ENCODE results near the gene CHST5. TPM values are rescaled to one million over a fixed set of nuclear protein-coding genes. Genes with fewer than 3 reads are reported as not detected.
"Not testable (repeated sequence)": the region's sequence is repeated elsewhere in the genome, so short reads cannot be mapped to it uniquely, and the experiment has no call there.

The CHST5 gene
- total RNA-seq, 2 experiments from 2014 or later = 0.06 TPM; not detected in 1

DNA sequence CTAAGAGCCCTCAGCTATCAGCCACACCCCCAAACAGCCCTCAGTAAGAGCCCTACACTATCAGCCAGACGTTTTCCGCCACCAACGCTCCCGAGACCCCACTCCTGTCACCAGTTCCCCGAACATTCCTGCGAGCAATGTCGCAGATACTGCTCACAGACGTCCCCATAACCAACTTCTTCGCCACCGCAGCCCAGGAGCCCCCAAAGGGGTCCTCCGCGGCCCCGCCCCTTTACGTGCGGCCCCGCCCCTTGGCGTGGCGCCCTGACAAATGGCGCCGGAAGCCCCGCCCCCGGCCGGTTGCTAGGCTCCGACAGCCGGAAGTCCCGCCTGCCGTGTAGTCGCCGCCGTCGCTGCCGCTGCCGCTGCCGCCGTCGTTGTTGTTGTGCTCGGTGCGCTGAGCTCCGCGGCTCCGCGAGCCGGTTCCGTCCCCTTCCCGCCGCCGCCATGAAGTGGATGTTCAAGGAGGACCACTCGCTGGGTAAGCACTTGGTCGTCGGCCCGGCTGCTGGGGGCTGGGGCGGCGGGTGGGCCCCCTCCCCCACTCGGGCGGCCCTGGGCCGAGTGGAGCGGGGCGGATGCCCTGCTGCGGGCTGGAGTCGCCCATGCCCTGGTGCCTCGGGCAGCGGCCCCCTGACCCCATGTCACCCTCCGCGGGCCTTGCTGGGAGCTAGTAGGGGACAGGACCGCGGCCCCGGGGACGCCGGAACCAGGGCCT, 30.3 kb upstream of the CHST5 start, which contains the start of gene GABARAPL2:
Gene GABARAPL2 (plus strand): TSS at position 340 of the 718 bp plus-strand sequence. CDS start 108 bp downstream, at position 448.
- ChIA-PET CTCF (interaction anchor here (1.0 to 2.9 kb wide), 6 partner anchors 10 to 49 kb away, joined by 3 to 11 read pairs (median 3); partner anchors contain the start of gene TMEM231), POLR2A (interaction anchor here (0.6 kb wide), 1 partner anchor 48 kb away, joined by 3 read pairs; no protein-coding TSS in a partner anchor)
- Mint-ChIP-seq H3K27ac (peak within 1 kb of the TSS; percentile 92), H3K4me1 (peaks cover 39% of the 10 kb centered on the region), H3K4me3 (peak within 1 kb of the TSS; percentile 91), H3K36me3 (ENCODE audit: low read depth) (peaks cover 10% of the 10 kb centered on the region), H3K9me3 (no peaks in the 10 kb centered on the region), H3K27me3 (peaks cover 13% of the 10 kb centered on the region)
- peak; percentile 89 for DNase-seq

DNA sequence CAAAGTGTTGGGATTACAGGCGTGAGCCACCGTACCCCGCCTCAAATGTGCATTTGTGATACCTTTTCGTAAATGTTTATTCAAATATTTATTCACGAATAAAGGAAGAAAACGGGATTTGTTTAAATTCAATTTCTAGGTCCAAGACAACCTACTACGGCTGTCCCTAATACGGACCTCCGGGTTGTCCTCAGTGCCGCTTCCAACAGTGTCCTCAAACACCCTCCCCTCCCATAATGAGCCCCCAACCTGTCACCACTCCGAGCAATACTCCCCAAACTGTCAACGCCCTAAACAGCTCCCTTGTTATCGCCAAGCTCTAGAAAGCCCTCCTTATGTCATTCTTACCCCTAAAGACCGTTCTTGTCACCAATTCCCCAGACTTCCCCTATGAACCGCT, 29.7 kb upstream of the CHST5 start:
- Mint-ChIP-seq H3K4me1 (peaks cover 38% of the 10 kb centered on the region), H3K4me3 (peak overlapping the region; percentile 91), H3K27ac (peak overlapping the region; percentile 92), H3K27me3 (peaks cover 13% of the 10 kb centered on the region), H3K9me3 (no peaks in the 10 kb centered on the region), H3K36me3 (ENCODE audit: low read depth) (peaks cover 9% of the 10 kb centered on the region)
- ChIA-PET POLR2A (interaction anchor here (0.6 to 0.8 kb wide), 2 partner anchors 49 to 57 kb away, joined by 3 to 5 read pairs; partner anchors contain the start of gene ADAT1), CTCF (interaction anchor here (0.8 to 2.9 kb wide), 8 partner anchors 9 to 82 kb away, joined by 3 to 11 read pairs (median 3); partner anchors contain the start of genes KARS1, TERF2IP and TMEM231)
- DNase-seq = no peak

DNA sequence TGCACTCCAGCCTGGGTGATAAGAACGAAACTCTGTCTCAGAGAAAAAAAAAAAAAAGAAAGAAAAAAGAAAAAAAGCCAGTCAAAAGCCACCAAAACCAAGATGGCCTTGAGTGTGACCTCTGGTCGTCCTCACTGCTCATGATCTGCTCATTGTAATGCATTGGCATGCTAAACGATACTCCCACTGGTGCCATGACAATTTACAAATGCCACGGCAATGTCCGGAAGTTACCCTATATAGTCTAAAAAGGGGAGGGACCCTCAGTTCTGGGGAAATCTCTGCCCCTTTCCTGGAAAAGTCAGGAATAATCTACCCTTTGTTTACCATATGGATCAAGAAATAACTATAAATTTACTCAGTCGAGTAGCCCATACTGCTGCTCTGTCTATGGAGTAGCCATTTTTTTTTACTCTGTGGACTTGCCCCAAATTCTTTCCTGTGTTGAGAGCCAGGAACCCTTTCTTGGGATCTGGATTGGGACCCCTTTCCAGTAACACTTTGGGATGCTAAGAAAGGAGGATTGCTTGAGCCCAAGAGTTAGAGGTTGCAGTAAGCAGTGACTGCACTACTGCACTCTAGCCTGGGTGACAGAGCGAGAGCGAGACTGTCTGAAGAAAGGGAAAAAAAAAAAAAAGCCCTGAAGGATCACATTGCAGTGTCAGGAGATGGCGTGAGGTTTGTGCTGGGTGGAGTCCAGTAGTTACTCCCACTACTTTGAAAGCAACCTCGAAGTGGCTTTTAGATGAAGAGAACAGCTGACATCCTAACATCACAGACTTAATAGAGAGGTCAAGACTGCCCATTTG, 23.9 kb upstream of the CHST5 start:
- ChIA-PET POLR2A (interaction anchor here (0.6 kb wide), 1 partner anchor 69 kb away, joined by 3 read pairs; no protein-coding TSS in a partner anchor), CTCF (interaction anchor here (0.9 to 1.5 kb wide), 3 partner anchors 9 to 126 kb away, joined by 3 to 4 read pairs (median 3); no protein-coding TSS in a partner anchor)
- Mint-ChIP-seq H3K4me1 (peaks cover 11% of the 10 kb centered on the region), H3K27me3 (peaks cover 18% of the 10 kb centered on the region), H3K4me3 (no peak overlapping the region), H3K9me3 (no peaks in the 10 kb centered on the region), H3K27ac (no peak overlapping the region), H3K36me3 (ENCODE audit: low read depth) (no peaks in the 10 kb centered on the region)
- DNase-seq = no peak

DNA sequence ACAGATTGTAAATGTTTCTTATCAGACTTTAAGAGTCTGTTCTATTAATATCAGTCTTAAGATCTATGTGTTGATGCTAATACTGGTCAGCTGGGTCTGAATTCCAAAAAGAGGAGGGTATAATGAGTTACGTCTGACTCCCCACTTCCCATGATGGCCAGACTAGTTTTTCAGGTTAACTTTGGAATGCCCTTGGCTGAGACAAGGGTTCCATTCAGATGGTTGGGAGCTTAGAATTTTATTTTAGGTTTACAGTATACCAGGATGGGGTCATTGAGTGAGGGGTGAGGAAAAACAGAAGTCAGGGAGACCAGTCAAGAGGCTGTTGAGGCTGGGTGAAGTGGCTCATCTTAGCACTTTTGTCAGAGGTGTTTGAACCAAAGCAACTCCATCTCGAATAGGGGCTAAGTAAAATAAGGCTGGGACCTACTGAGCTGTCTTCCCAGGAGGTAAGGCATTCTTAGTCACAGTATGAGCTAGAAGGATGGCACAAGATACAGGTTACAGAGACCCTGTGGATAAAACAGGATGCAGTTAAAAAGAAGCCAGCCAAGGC, 23.0 kb upstream of the CHST5 start:
- no peaks in the 10 kb centered on the region for H3K9me3 Mint-ChIP-seq
- no peak for DNase-seq
- H3K27ac Mint-ChIP-seq = no peak overlapping the region
- peaks cover 12% of the 10 kb centered on the region for H3K4me1 Mint-ChIP-seq
- no peaks in the 10 kb centered on the region for H3K36me3 Mint-ChIP-seq (ENCODE audit: low read depth)
- H3K27me3 Mint-ChIP-seq = peaks cover 19% of the 10 kb centered on the region
- no peak overlapping the region for H3K4me3 Mint-ChIP-seq
- POLR2A ChIA-PET = interaction anchor here (0.6 kb wide), 1 partner anchor 69 kb away, joined by 3 read pairs; no protein-coding TSS in a partner anchor
- CTCF ChIA-PET = interaction anchor here (0.6 to 0.9 kb wide), 2 partner anchors 125 to 224 kb away, joined by 3 read pairs; no protein-coding TSS in a partner anchor

GRCh38 chr16:75556431-75556950, 20.6 kb upstream of the CHST5 start:
- POLR2A ChIA-PET = interaction anchor here (0.8 kb wide), 1 partner anchor 8 kb away, joined by 3 read pairs; no protein-coding TSS in a partner anchor
- H3K27me3 Mint-ChIP-seq = peaks cover 16% of the 10 kb centered on the region
- H3K4me1 Mint-ChIP-seq = peaks cover 15% of the 10 kb centered on the region
- CTCF ChIA-PET = interaction anchor here (0.8 to 1.9 kb wide), 5 partner anchors 8 to 65 kb away, joined by 3 to 5 read pairs (median 3); partner anchors contain the start of gene GABARAPL2
- H3K27ac Mint-ChIP-seq = peak overlapping the region; percentile 79
- no peaks in the 10 kb centered on the region for H3K9me3 Mint-ChIP-seq
- no peak for DNase-seq
- peak overlapping the region; percentile 82 for H3K4me3 Mint-ChIP-seq
- H3K36me3 Mint-ChIP-seq (ENCODE audit: low read depth) = no peaks in the 10 kb centered on the region

GRCh38 chr16:75555707-75556430, 20.0 kb upstream of the CHST5 start, which contains the start of gene TMEM231:
TMEM231 (minus strand) TSS chr16:75556252; CDS start chr16:75556209, 43 bp downstream.
- peaks cover 16% of the 10 kb centered on the region for H3K27me3 Mint-ChIP-seq
- no peaks in the 10 kb centered on the region for H3K36me3 Mint-ChIP-seq (ENCODE audit: low read depth)
- ChIA-PET CTCF (interaction anchor here (0.8 to 1.9 kb wide), 5 partner anchors 9 to 66 kb away, joined by 3 to 5 read pairs (median 3); partner anchors contain the start of gene GABARAPL2), POLR2A (interaction anchor here (0.8 kb wide), 1 partner anchor 8 kb away, joined by 3 read pairs; no protein-coding TSS in a partner anchor)
- H3K9me3 Mint-ChIP-seq = no peaks in the 10 kb centered on the region
- peak within 1 kb of the TSS; percentile 79 for H3K27ac Mint-ChIP-seq
- H3K4me1 Mint-ChIP-seq = peaks cover 15% of the 10 kb centered on the region
- peak; percentile 99 for DNase-seq
- H3K4me3 Mint-ChIP-seq = peak within 1 kb of the TSS; percentile 82

- Mint-ChIP-seq H3K27ac (peak overlapping the region; percentile 79), H3K4me3 (peak overlapping the region; percentile 82), H3K9me3 (no peaks in the 10 kb centered on the region), H3K27me3 (peaks cover 16% of the 10 kb centered on the region), H3K4me1 (peaks cover 18% of the 10 kb centered on the region), H3K36me3 (ENCODE audit: low read depth) (no peaks in the 10 kb centered on the region)
- ChIA-PET POLR2A (interaction anchor here (0.8 kb wide), 1 partner anchor 9 kb away, joined by 3 read pairs; no protein-coding TSS in a partner anchor), CTCF (interaction anchor here (0.6 to 2.1 kb wide), 7 partner anchors 9 to 90 kb away, joined by 3 to 12 read pairs (median 5); partner anchors contain the start of gene TMEM170A)
- no peak for DNase-seq
These were observed 19.4 kb upstream of the CHST5 start for GRCh38 chr16:75555213-75555706.

DNA sequence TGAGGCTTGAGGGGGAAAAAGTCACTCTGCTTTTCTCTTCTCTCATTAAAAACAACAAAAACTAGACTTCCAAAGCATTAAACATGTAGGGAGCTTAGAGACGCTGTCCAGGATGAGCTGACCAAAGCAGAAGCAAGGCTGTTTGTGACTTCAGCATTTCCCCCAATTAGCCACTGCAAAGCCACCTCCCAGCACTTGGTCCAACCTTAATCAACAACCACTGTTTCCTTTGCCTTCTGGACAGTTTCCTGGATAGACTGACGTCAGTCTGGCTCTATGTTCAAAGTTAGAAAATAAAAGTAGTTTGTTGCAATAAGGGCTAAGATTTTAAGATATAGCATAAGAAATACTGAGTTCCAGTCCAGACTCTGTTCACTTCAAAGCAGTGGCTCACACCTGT, 17.0 kb upstream of the CHST5 start:
- Mint-ChIP-seq H3K27me3 (peaks cover 12% of the 10 kb centered on the region), H3K36me3 (ENCODE audit: low read depth) (no peaks in the 10 kb centered on the region), H3K27ac (no peak overlapping the region), H3K4me3 (no peak overlapping the region), H3K4me1 (peaks cover 23% of the 10 kb centered on the region), H3K9me3 (no peaks in the 10 kb centered on the region)
- POLR2A ChIA-PET = no interaction called here
- CTCF ChIA-PET = interaction anchor here (0.7 to 2.2 kb wide), 4 partner anchors 9 to 36 kb away, joined by 3 to 12 read pairs (median 4); partner anchors contain the start of gene GABARAPL2
- DNase-seq = no peak

DNA sequence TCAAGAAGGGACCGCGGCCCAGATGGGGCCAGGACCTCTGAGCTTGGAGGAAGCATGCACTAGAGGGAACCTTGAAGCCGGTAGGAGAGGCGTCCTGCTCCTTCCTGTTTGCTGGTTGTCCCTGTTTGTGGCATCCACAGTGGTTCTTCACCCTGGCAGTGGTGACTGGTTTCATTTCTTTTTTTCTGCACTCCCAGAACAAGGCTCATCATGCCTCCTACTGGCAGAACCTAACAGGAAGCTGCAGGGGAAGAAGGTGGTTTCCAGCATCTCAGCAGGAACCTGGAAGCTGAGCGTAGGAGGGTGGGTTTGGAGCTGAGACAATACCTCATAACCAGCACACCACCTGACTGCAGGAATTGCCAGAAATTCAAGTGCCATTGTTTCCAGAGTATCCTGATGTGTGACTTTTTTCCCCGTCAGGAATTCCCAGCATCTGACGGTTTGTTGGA, 14.3 kb upstream of the CHST5 start:
- DNase-seq = peak; percentile 54
- POLR2A ChIA-PET = no interaction called here
- Mint-ChIP-seq H3K4me1 (peaks cover 17% of the 10 kb centered on the region), H3K27me3 (peaks cover 12% of the 10 kb centered on the region), H3K36me3 (ENCODE audit: low read depth) (no peaks in the 10 kb centered on the region), H3K9me3 (no peaks in the 10 kb centered on the region), H3K4me3 (no peak overlapping the region), H3K27ac (no peak overlapping the region)
- CTCF ChIA-PET = interaction anchor here (0.7 to 2.9 kb wide), 10 partner anchors 10 to 1828 kb away, joined by 3 to 11 read pairs (median 5); partner anchors contain the start of gene TMEM170A

GRCh38 chr16:75548456-75548855, 12.5 kb upstream of the CHST5 start:
- H3K9me3 Mint-ChIP-seq; H3K36me3 Mint-ChIP-seq (ENCODE audit: low read depth); H3K27ac Mint-ChIP-seq; POLR2A ChIA-PET; H3K4me3 Mint-ChIP-seq; H3K27me3 Mint-ChIP-seq; DNase-seq: not testable (repeated sequence)
- CTCF ChIA-PET = interaction anchor here (2.9 kb wide), 1 partner anchor 32 kb away, joined by 11 read pairs; no protein-coding TSS in a partner anchor
- peaks cover 11% of the 10 kb centered on the region for H3K4me1 Mint-ChIP-seq

DNA sequence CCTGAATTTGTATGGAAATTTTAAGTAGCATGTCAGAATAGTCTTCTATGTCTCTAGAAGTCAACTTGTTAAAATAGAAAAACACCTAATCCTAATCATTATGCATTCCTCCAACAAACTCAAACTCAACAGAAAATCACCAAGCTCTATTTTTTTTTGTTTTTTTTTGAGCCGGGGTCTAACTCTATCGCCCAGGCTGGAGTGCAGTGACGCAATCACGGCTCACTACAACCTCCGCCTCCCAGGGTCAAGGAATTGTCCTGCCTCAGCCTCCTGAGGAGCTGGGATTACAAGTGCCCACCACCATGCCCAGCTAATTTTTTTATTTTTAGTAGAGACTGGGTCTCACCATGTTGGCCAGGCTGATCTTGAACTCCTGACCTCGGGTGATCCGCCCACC, 10.4 kb upstream of the CHST5 start:
- Mint-ChIP-seq H3K36me3 (ENCODE audit: low read depth) (no peaks in the 10 kb centered on the region), H3K4me3 (no peak overlapping the region), H3K9me3 (no peaks in the 10 kb centered on the region), H3K4me1 (peaks cover 9% of the 10 kb centered on the region), H3K27me3 (no peaks in the 10 kb centered on the region), H3K27ac (no peak overlapping the region)
- ChIA-PET CTCF (interaction anchor here (0.6 to 1.0 kb wide), 2 partner anchors 19 to 91 kb away, joined by 3 read pairs; no protein-coding TSS in a partner anchor), POLR2A (no interaction called here)
- no peak for DNase-seq

Measured in activated CD4-positive, alpha-beta T cell treated with anti-CD3 and anti-CD28 coated beads, Interleukin-2, amount 10 ng/mL, durations not matched to agents 7 days and 5 days (primary cell).